Inflammatory macrophage (primary cell): ENCODE measurements around the gene VPS52.

Experiments
- DNase-seq, 2 donors: peaks; one replicate each; pipeline ENCODE4 v3.0.0-alpha.2; 2020 to 2022
- total RNA-seq, 18 experiments: gene quantifications; one replicate each; lab custom pipeline; 2026; ENCODE audit warnings: mixed read lengths in 6 of 18, inconsistent platforms in 2 of 18; lab: John Stamatoyannopoulos, UW

Gene VPS52
- 18.7 to 49.2 (median 32.8) reads per million in 18 experiments for total RNA-seq

- peak; percentile 99 for DNase-seq
These were observed at the start of gene VPS52, which contains the start of gene RPS18 for GRCh38 chr6:33271468-33272274. TSS of gene VPS52 (minus strand) at chr6:33271876. CDS start at chr6:33271675, 201 bp downstream. TSS of gene RPS18 (plus strand) at chr6:33272075. CDS start at chr6:33272120, 45 bp downstream.

- DNase-seq, result no peak
These were observed 49.6 kb upstream of the VPS52 start for GRCh38 chr6:33321227-33321626.

GRCh38 chr6:33320315-33321181 lies 48.9 kb upstream of the VPS52 start:
- peak in 1 of 2 donors; percentile 72 for DNase-seq

- DNase-seq, result no peak
These were observed 48.3 kb upstream of the VPS52 start for GRCh38 chr6:33319939-33320314.

- DNase-seq, result no peak
These were observed 46.9 kb upstream of the VPS52 start for GRCh38 chr6:33318426-33319073.

- DNase-seq, result peak; percentile 98
These were observed 46.2 kb upstream of the VPS52 start, which contains the start of gene ZBTB22 for GRCh38 chr6:33317669-33318425. TSS of gene ZBTB22 (minus strand) at chr6:33317744. CDS start at chr6:33316916, 828 bp downstream.

- DNase-seq, result no peak
These were observed 45.7 kb upstream of the VPS52 start for GRCh38 chr6:33317419-33317668.

GRCh38 chr6:33316603-33317418 lies 45.1 kb upstream of the VPS52 start:
- DNase-seq, result peak in 1 of 2 donors; percentile 25

GRCh38 chr6:33315793-33316602 lies 44.3 kb upstream of the VPS52 start:
- DNase-seq, result no peak

- DNase-seq, result peak in 1 of 2 donors; percentile 24
These were observed 43.5 kb upstream of the VPS52 start for GRCh38 chr6:33314943-33315792.

GRCh38 chr6:33314515-33314942 lies 42.9 kb upstream of the VPS52 start:
- DNase-seq, result peak; percentile 84 to 92

- DNase-seq, result peak; percentile 57 to 59
These were observed 42.2 kb upstream of the VPS52 start, which contains the start of gene TAPBP for GRCh38 chr6:33313709-33314514. TSS of gene TAPBP (minus strand) at chr6:33314078. CDS start at chr6:33314041, 37 bp downstream.

- peak; percentile 62 to 88 for DNase-seq
These were observed 41.5 kb upstream of the VPS52 start for GRCh38 chr6:33313105-33313708.

GRCh38 chr6:33312361-33313104 lies 40.9 kb upstream of the VPS52 start:
- peak; percentile 51 to 79 for DNase-seq

- no peak for DNase-seq
These were observed 34.7 kb upstream of the VPS52 start for GRCh38 chr6:33306356-33306755.

GRCh38 chr6:33305052-33305451 lies 33.4 kb upstream of the VPS52 start:
- no peak for DNase-seq

- DNase-seq, result no peak
These were observed 32.5 kb upstream of the VPS52 start for GRCh38 chr6:33304216-33304615.
